ENCODE measurements around the gene RXRB.

Gene RXRB

DNA sequence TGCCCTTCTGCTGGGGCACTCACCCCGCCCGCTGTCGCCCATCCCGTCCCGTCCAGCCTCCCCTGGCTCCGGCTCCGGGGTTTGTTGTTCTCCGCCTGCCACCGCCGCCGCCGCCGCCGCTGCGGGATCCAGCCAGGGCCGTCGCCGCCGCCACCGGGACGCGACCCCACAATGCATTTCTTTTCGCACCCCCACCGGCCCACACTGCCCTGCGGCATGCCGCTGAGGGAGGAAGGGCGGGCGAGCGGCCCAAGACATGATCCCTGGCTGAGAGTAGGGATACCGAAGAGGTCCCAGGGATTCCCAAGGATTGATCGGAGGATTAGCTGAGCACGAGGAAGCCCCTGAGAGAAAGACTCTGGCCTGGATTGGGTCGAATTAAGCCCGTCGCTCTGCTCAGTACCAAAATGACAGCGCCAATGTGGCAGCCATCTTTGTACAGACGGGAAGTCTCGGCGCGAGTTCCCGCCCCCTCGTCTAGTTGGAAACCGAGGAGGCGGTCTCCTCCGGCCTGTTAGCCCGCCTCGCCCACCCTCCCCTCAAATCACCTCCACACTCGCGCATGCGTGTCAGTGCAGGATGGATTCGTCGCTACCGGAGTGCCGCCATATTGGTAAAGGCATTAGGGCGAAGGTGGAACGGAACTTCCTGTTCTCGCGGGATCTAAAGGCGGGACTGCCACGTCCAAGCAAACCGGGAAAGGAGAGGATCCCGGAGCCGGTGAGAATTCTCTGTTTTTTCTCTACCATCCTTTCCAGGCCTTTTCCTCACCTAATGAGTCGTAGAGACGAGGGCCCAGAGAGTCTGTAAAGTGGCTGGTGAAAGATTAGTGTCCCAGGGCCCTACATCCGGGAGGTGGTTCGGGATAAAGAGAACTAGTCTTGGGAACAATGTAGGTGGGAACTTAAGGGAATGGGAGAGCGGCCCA, at the start of gene RXRB, which contains the start of gene SLC39A7:
TSS of gene RXRB (minus strand) at position 447 of the 928 bp plus-strand sequence. CDS start at position 258, 189 bp downstream.
TSS of gene SLC39A7 (plus strand) at position 649 of the 928 bp plus-strand sequence. CDS start 379 bp downstream, outside the sequence.
- Histone ChIP-seq H4K20me1 (ENCODE audit: insufficient read depth, low read length) (no peaks in the 10 kb centered on the region; the same call in 1 of the 2 replicates), H3K4me1 (ENCODE audit: low read length) (peaks cover 19% of the 10 kb centered on the region), H3K79me2 (ENCODE audit: low read length) (peaks cover 36% of the 10 kb centered on the region), H3K27me3 (ENCODE audit: low read depth, low read length) (no peaks in the 10 kb centered on the region), H3K27ac (ENCODE audit: low read length) (peak within 1 kb of the TSS; percentile 84), H3K4me3 (ENCODE audit: low read length) (peak within 1 kb of the TSS; percentile 97), H3K9ac (ENCODE audit: low read length) (peak within 1 kb of the TSS; percentile 98), H3K36me3 (replicated peaks; ENCODE audit: low read depth, low read length) (peaks cover 28% of the 10 kb centered on the region), H3K4me2 (ENCODE audit: low read length) (peak within 1 kb of the TSS; percentile 100), H3K9me3 (ENCODE audit: insufficient read depth, low read length) (no peaks in the 10 kb centered on the region), H2AFZ (ENCODE audit: low read depth, low read length) (peak within 1 kb of the TSS; percentile 76; the same call in 1 of the 2 replicates)
- no peak for TF ChIP-seq EZH2phosphoT487 (IDR thresholded peaks at IDR 0.05; ENCODE audit: low read depth)
- TF ChIP-seq, protein P1, sequence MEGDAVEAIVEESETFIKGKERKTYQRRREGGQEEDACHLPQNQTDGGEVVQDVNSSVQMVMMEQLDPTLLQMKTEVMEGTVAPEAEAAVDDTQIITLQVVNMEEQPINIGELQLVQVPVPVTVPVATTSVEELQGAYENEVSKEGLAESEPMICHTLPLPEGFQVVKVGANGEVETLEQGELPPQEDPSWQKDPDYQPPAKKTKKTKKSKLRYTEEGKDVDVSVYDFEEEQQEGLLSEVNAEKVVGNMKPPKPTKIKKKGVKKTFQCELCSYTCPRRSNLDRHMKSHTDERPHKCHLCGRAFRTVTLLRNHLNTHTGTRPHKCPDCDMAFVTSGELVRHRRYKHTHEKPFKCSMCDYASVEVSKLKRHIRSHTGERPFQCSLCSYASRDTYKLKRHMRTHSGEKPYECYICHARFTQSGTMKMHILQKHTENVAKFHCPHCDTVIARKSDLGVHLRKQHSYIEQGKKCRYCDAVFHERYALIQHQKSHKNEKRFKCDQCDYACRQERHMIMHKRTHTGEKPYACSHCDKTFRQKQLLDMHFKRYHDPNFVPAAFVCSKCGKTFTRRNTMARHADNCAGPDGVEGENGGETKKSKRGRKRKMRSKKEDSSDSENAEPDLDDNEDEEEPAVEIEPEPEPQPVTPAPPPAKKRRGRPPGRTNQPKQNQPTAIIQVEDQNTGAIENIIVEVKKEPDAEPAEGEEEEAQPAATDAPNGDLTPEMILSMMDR (IDR thresholded peaks at IDR 0.05; ENCODE audit: low read depth, low read length): no peak

DNA sequence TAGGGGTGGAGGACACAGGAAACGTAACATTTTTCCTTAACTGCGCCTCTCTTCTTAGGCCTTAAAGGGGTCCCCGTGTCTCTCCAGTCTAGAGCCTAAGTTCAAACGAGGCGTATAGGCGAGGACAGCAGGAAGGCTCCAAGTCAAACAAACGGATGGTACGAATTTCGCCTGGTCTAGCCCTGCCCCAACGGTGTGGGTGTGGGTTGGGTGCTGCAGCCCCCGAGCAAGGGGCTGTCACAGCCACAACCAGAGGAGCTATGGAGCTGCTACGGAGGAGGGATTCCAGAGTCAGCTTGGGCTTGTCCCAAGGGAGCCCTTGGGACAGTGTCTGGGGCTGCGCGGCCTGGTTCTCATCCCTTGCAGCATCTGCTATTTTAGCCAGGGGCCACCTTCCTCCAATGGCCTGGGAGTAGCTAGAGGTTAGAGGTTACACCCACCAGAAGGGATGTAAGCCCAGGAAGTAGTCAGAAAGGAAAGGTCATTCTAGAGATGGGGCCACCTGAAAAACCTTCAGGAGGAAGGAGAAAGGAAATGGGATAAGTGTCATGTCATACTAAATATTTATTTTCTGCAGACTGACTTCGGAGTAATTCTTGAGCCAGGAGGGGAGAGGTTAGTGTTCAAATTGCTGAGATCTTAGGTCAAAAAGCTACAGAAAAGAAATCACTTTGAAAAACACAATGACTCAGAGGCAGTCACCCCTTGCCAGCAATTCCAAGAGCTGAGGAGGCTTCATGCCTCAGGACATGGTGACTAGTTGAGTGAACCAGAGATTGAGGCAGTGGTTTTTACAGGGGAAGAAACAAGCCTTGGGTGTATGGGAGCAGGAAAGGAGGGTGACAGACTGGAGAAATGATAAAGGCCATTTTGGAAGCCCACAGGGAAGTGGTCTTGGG, 49.5 kb upstream of the RXRB start:
- no peaks in the 10 kb centered on the region; the same call in 1 of the 2 replicates for H3K79me2 ChIP-seq (ENCODE audit: low read length)
- peak overlapping the region; percentile 72 for H3K27ac ChIP-seq (ENCODE audit: low read length)
- H2AFZ ChIP-seq (ENCODE audit: low read depth, low read length): 0 out of 2 replicates have a peak overlapping the region, but pooled peaks have one; percentile 61
- peak overlapping the region; percentile 99 for H3K4me3 ChIP-seq (ENCODE audit: low read length)
- no peaks in the 10 kb centered on the region for H3K9me3 ChIP-seq (ENCODE audit: insufficient read depth, low read length)
- H3K4me1 ChIP-seq (ENCODE audit: low read length): peaks cover 7% of the 10 kb centered on the region
- H4K20me1 ChIP-seq (ENCODE audit: insufficient read depth, low read length): no peaks in the 10 kb centered on the region
- no peaks in the 10 kb centered on the region for H3K27me3 ChIP-seq (ENCODE audit: low read depth, low read length)
- no peak for TF ChIP-seq EZH2phosphoT487 (IDR thresholded peaks at IDR 0.05; ENCODE audit: low read depth)
- TF ChIP-seq, protein P1 (IDR thresholded peaks at IDR 0.05; ENCODE audit: low read depth, low read length): no peak
- peaks cover 3% of the 10 kb centered on the region for H3K36me3 ChIP-seq (replicated peaks; ENCODE audit: low read depth, low read length)
- H3K4me2 ChIP-seq (ENCODE audit: low read length): peak overlapping the region; percentile 99
- peak overlapping the region; percentile 96 for H3K9ac ChIP-seq (ENCODE audit: low read length)

DNA sequence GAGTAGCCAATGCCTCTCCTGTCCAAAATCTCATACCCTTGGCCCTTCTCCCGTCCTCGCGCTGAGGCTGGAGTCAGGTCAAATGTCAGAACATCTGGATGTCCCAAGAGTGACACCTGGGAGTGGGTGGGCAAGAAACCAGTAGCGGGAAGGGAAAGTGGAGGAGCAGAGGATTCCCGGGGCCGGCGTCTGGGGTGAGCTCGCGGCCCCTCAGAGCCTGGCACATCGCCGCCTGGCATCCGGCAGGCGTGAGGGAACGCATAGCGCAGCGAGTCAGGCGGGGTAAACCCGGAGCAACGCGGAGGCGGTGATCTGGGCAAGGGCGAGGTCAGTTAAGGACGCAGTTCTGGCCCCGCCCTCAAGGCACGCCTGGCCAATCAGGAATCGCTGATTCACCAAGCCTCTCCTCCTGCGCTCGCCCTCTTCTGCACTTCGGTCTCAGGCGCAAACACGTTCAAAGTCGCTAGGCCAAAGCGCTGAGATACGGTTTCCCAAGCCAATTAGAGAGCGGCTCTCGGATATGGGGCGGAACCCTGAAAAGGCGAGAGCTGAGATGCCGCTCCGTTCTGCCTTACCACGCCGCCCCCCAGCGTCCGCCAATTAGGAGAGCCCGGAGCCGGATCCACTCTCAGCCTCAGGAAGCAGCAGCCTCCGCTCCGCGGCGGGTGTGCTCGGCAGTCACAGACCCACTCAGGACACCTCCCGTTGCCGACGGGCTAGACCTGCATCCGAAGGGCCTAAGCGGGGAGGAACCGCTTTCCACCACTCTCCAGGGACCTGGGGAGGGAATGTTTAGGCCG, 48.7 kb upstream of the RXRB start:
- Histone ChIP-seq H3K79me2 (ENCODE audit: low read length) (no peaks in the 10 kb centered on the region; the same call in 1 of the 2 replicates), H3K4me3 (ENCODE audit: low read length) (peak overlapping the region; percentile 99), H3K27ac (ENCODE audit: low read length) (peak overlapping the region; percentile 72), H3K4me2 (ENCODE audit: low read length) (peak overlapping the region; percentile 99), H3K36me3 (replicated peaks; ENCODE audit: low read depth, low read length) (peaks cover 3% of the 10 kb centered on the region), H3K27me3 (ENCODE audit: low read depth, low read length) (no peaks in the 10 kb centered on the region), H2AFZ (ENCODE audit: low read depth, low read length) (peak overlapping the region; percentile 83), H3K4me1 (ENCODE audit: low read length) (peaks cover 7% of the 10 kb centered on the region), H3K9me3 (ENCODE audit: insufficient read depth, low read length) (no peaks in the 10 kb centered on the region), H4K20me1 (ENCODE audit: insufficient read depth, low read length) (no peaks in the 10 kb centered on the region), H3K9ac (ENCODE audit: low read length) (peak overlapping the region; percentile 96)
- no peak for TF ChIP-seq EZH2phosphoT487 (IDR thresholded peaks at IDR 0.05; ENCODE audit: low read depth)
- TF ChIP-seq, protein P1 (IDR thresholded peaks at IDR 0.05; ENCODE audit: low read depth, low read length): 0 out of 2 replicates have a peak, but pooled peaks have one; percentile 11
